Smooth muscle cell (in vitro differentiated cells): ENCODE data around the gene PCNT. TPM values are rescaled to one million over a fixed set of nuclear protein-coding genes. Genes with fewer than 3 reads are reported as not detected.

Experiments
- DNase-seq: peaks from one replicate; lab custom pipeline; 2025; ENCODE audit not compliant: unreplicated experiment; lab: John Stamatoyannopoulos, UW
- H2AFZ ChIP-seq: fragments of 200-600 bp; sonication (generic); 2 replicates; pipeline ENCODE4 v1.6.0; 2016; ENCODE audit warnings: antibody characterized with exemption, low read depth, mild to moderate bottlenecking
- H3F3A ChIP-seq: fragments of 200-600 bp; sonication (generic); 2 replicates; pipeline ENCODE4 v1.6.0; 2017; ENCODE audit warnings: antibody characterized with exemption, low read depth
- H3K27ac ChIP-seq: fragments of 200-600 bp; sonication (generic); 2 replicates; pipeline ENCODE4 v1.5.1; 2016; ENCODE audit warnings: low read depth, mild to moderate bottlenecking
- H3K27me3 ChIP-seq: fragments of 200-600 bp; sonication (generic); 2 replicates; pipeline ENCODE4 v1.6.1; 2016; ENCODE audit warnings: low read depth, mild to moderate bottlenecking
- H3K36me3 ChIP-seq: fragments of 200-600 bp; sonication (generic); 2 replicates; pipeline ENCODE4 v1.5.1; 2016; ENCODE audit warnings: low read depth
- H3K4me1 ChIP-seq: fragments of 200-600 bp; sonication (generic); 2 replicates; pipeline ENCODE4 v1.5.1; 2016; ENCODE audit warnings: low read depth
- H3K4me2 ChIP-seq: fragments of 200-600 bp; sonication (generic); 2 replicates; pipeline ENCODE4 v1.6.0; 2016; ENCODE audit warnings: mild to moderate bottlenecking
- H3K4me3 ChIP-seq: fragments of 200-600 bp; sonication (generic); 2 replicates; pipeline ENCODE4 v1.5.1; 2016; ENCODE audit warnings: mild to moderate bottlenecking
- H3K79me2 ChIP-seq: fragments of 200-600 bp; sonication (generic); 2 replicates; pipeline ENCODE4 v1.6.0; 2016; ENCODE audit warnings: low read depth, mild to moderate bottlenecking
- H3K9ac ChIP-seq: fragments of 200-600 bp; sonication (generic); 2 replicates; pipeline ENCODE4 v1.6.0; 2016; ENCODE audit warnings: low read depth
- H3K9me3 ChIP-seq: fragments of 200-600 bp; sonication (generic); replicated peaks from 2 replicates; pipeline ENCODE4 v1.5.1; 2016; ENCODE audit warnings: low read depth
- H4K20me1 ChIP-seq: fragments of 200-600 bp; sonication (generic); 2 replicates; pipeline ENCODE4 v1.6.0; 2016; ENCODE audit warnings: low read depth
- WGBS: methylation state at CpG from one replicate; pipeline ENCODE4 v1.1.7; 2016; ENCODE audit warnings: low lambda C conversion rate; 5-methylcytosine and 5-hydroxymethylcytosine counted together
- polyA plus RNA-seq: library from polyadenylated mRNA; unstranded; fragments of >200 nt; fragmentation: Nextera tagmentation; extraction: Ambion mirVana; gene quantifications from 2 replicates; pipeline ENCODE4 v1.2.1, GENCODE V29; 2016
- total RNA-seq: library from RNA; depleted of rRNA; stranded (reverse); fragments of >200 nt; gene quantifications from 2 replicates; pipeline ENCODE4 v1.2.3, GENCODE V29; 2014
- TF ChIP-seq, protein P1 (sequence below): fragments of 200-600 bp; sonication (generic); IDR thresholded peaks from 2 replicates; pipeline ENCODE4 v1.5.1; 2017; ENCODE audit warnings: borderline replicate concordance, mild to moderate bottlenecking, antibody characterized with exemption; ENCODE audit not compliant: insufficient read depth, poor library complexity, severe bottlenecking

Gene PCNT, protein sequence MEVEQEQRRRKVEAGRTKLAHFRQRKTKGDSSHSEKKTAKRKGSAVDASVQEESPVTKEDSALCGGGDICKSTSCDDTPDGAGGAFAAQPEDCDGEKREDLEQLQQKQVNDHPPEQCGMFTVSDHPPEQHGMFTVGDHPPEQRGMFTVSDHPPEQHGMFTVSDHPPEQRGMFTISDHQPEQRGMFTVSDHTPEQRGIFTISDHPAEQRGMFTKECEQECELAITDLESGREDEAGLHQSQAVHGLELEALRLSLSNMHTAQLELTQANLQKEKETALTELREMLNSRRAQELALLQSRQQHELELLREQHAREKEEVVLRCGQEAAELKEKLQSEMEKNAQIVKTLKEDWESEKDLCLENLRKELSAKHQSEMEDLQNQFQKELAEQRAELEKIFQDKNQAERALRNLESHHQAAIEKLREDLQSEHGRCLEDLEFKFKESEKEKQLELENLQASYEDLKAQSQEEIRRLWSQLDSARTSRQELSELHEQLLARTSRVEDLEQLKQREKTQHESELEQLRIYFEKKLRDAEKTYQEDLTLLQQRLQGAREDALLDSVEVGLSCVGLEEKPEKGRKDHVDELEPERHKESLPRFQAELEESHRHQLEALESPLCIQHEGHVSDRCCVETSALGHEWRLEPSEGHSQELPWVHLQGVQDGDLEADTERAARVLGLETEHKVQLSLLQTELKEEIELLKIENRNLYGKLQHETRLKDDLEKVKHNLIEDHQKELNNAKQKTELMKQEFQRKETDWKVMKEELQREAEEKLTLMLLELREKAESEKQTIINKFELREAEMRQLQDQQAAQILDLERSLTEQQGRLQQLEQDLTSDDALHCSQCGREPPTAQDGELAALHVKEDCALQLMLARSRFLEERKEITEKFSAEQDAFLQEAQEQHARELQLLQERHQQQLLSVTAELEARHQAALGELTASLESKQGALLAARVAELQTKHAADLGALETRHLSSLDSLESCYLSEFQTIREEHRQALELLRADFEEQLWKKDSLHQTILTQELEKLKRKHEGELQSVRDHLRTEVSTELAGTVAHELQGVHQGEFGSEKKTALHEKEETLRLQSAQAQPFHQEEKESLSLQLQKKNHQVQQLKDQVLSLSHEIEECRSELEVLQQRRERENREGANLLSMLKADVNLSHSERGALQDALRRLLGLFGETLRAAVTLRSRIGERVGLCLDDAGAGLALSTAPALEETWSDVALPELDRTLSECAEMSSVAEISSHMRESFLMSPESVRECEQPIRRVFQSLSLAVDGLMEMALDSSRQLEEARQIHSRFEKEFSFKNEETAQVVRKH (N-terminal part only)
- total RNA-seq (9.3 and 13.1 TPM in 2 replicates), polyA plus RNA-seq (10.8 and 19.1 TPM in 2 replicates)

DNA sequence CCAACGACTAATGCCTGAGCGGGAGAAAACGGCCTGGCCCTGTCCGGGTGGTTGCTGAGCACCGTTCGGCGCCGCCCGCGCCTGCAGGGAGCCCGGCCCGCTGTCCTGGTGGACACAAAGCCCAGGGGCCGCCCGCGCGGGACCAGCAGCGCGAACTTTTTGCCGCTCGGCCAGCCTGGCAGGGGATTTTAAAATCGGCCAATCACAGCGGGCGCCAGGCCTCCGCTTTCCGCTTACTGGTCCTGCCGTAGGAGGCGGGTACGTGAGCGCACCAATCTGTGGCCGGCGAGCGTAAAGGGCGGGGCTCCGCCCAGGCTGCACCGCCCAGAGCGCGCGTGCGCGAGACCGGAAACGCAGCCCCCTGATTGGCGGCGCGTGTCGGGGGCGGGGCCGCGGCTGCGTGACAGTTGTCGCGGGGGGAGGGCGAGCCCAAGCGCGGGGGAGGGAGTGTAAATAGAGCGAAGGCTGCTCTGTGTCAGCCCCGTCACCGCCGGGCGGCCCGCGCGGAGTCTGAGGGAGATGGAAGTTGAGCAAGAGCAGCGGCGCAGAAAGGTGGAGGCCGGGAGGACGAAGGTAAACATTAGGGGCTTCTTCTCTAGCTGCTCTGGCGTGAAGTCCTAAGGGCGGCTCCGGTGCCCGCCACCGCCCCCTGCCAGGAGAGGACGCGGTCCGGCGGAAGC is at the start of gene PCNT, which contains the start of gene C21orf58:
PCNT (plus strand) TSS at position 447 of the 680 bp plus-strand sequence; CDS start at position 520, 73 bp downstream.
C21orf58 (minus strand) TSS at position 161 of the 680 bp plus-strand sequence. CDS start 1,132 bp downstream, outside the sequence.
- Histone ChIP-seq H4K20me1 (no peaks in the 10 kb centered on the region), H3K4me2 (peak within 1 kb of the TSS; percentile 99), H3K27ac (peak within 1 kb of the TSS; percentile 99), H3F3A (peaks cover 15% of the 10 kb centered on the region), H3K79me2 (peaks cover 59% of the 10 kb centered on the region), H3K9ac (peak within 1 kb of the TSS; percentile 99), H3K4me1 (peaks cover 22% of the 10 kb centered on the region), H2AFZ (peak within 1 kb of the TSS; percentile 98), H3K4me3 (peak within 1 kb of the TSS; percentile 99), H3K36me3 (no peaks in the 10 kb centered on the region), H3K9me3 (no peaks in the 10 kb centered on the region), H3K27me3 (no peaks in the 10 kb centered on the region)
- peak; percentile 91 for DNase-seq
- under 1% methylated on average over 43 of the region's 76 CpGs for WGBS
- TF ChIP-seq, protein P1, sequence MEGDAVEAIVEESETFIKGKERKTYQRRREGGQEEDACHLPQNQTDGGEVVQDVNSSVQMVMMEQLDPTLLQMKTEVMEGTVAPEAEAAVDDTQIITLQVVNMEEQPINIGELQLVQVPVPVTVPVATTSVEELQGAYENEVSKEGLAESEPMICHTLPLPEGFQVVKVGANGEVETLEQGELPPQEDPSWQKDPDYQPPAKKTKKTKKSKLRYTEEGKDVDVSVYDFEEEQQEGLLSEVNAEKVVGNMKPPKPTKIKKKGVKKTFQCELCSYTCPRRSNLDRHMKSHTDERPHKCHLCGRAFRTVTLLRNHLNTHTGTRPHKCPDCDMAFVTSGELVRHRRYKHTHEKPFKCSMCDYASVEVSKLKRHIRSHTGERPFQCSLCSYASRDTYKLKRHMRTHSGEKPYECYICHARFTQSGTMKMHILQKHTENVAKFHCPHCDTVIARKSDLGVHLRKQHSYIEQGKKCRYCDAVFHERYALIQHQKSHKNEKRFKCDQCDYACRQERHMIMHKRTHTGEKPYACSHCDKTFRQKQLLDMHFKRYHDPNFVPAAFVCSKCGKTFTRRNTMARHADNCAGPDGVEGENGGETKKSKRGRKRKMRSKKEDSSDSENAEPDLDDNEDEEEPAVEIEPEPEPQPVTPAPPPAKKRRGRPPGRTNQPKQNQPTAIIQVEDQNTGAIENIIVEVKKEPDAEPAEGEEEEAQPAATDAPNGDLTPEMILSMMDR: no peak

DNA sequence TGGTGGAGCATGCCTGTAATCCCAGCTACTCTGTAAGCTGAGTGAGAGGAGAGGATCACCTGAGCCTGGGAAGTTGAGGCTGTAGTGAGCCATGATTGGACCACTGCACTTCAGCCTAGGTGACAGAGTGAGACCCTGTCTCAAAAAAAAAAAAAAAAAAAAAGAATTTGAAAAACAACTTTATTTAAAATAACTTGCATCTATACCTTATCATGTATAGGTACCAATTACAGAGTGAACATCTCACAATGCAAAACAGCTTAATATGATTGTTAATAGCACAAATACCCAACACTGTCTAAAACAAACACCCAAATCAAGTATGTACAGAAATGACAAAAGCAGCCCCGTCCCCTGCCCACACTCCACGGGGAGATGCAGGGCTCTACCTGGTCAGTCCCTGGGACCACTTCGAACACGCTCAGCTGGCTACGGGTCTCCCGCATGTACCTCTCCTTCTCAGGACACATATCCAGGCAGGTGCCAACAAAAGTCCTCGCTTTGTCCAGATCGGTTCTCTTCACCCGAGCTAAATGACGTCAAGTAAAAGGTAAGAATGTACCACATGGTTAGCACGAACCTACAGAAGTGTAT is 49.1 kb upstream of the PCNT start:
- peaks cover 13% of the 10 kb centered on the region for H4K20me1 ChIP-seq
- no peak overlapping the region for H3K4me3 ChIP-seq
- H3K36me3 ChIP-seq: peaks cover 18% of the 10 kb centered on the region
- WGBS: 98% methylated on average over 11 of the region's 11 CpGs
- H3K79me2 ChIP-seq: peaks cover 17% of the 10 kb centered on the region
- DNase-seq: no peak
- H3K9ac ChIP-seq: no peak overlapping the region
- no peak overlapping the region for H3K4me2 ChIP-seq
- TF ChIP-seq, protein P1: no peak
- H3K27ac ChIP-seq: no peak overlapping the region
- H3K4me1 ChIP-seq: no peaks in the 10 kb centered on the region
- no peaks in the 10 kb centered on the region for H3F3A ChIP-seq
- H3K27me3 ChIP-seq: no peaks in the 10 kb centered on the region
- H3K9me3 ChIP-seq: no peaks in the 10 kb centered on the region
- no peak overlapping the region for H2AFZ ChIP-seq

DNA sequence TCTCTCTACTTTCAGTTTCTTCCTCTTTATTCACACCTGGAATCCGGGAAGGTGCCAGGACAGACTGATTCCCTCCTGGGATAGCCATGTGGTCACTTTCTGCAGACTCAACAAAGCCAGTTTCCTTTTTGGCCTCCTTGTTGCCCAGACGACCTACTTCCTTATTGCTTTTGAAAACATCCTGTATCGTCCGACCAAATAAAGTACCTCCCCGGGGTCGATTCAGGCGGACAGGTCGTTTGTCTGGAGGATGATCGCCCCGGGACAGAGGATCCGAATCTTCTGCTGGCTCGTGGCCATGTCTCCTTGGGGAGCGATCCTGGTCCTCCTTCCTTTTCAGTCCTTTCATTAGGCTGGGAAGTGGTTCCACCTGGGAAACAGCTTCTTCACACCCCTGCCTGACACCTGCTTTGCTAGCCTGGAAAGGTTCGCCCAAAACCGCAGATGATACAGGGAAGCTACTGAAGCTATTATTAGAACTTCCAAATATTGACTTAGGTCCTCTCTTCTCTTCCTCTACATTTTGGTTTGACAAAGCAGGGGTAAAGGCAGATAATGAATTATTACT is 39.8 kb upstream of the PCNT start:
- Histone ChIP-seq H3F3A (peaks cover 22% of the 10 kb centered on the region), H3K4me1 (peaks cover 28% of the 10 kb centered on the region), H3K27ac (no peak overlapping the region), H3K27me3 (no peaks in the 10 kb centered on the region), H3K9me3 (no peaks in the 10 kb centered on the region), H2AFZ (no peak overlapping the region), H3K4me2 (peak overlapping the region; percentile 93), H4K20me1 (peaks cover 31% of the 10 kb centered on the region), H3K9ac (no peak overlapping the region), H3K36me3 (no peaks in the 10 kb centered on the region), H3K4me3 (no peak overlapping the region), H3K79me2 (peaks cover 54% of the 10 kb centered on the region)
- WGBS: 94% methylated on average over 15 of the region's 15 CpGs
- DNase-seq: no peak
- TF ChIP-seq, protein P1: no peak
